Measurements from ENCODE around the gene SLC9A9. TPM values are rescaled to one million over a fixed set of nuclear protein-coding genes. Genes with fewer than 3 reads are reported as not detected.

SLC9A9 gene
- total RNA-seq, 6 experiments from 2014 or later: 1.3 to 6.3 (median 3.0) TPM

GRCh38 chr3:143484846-143485512, 363.3 kb downstream of the SLC9A9 start:
- intact Hi-C loops (cut with DNase I): no loop called here
- no peaks in the 10 kb centered on the region for H3K27me3 ChIP-seq
- no peak for ATAC-seq
- 42% methylated on average over 4 of the region's 4 CpGs for WGBS (ENCODE audit: insufficient coverage, low coverage, low lambda C conversion rate, missing lambda C conversion rate)
- TF ChIP-seq CTCF (IDR thresholded peaks at IDR 0.05): no peak
- TF ChIP-seq POLR2A (IDR thresholded peaks at IDR 0.05): no peak
- DNase-seq: no peak
- no peaks in the 10 kb centered on the region for H3K4me1 ChIP-seq
- H3K36me3 ChIP-seq: no peaks in the 10 kb centered on the region
- H3K27ac ChIP-seq: no peak overlapping the region
- H3K9me3 ChIP-seq: no peaks in the 10 kb centered on the region
- H3K4me3 ChIP-seq: no peak overlapping the region

- intact Hi-C loops (cut with DNase I): no loop called here
- Histone ChIP-seq H3K4me1 (no peaks in the 10 kb centered on the region), H3K9me3 (no peaks in the 10 kb centered on the region), H3K36me3 (no peaks in the 10 kb centered on the region), H3K4me3 (no peak overlapping the region), H3K27ac (no peak overlapping the region), H3K27me3 (no peaks in the 10 kb centered on the region)
- no peak for ATAC-seq
- DNase-seq: no peak
- TF ChIP-seq POLR2A (IDR thresholded peaks at IDR 0.05) (no peak), CTCF (IDR thresholded peaks at IDR 0.05) (no peak)
Measured at GRCh38 chr3:143483214-143483613, 365.1 kb downstream of the SLC9A9 start.

GRCh38 chr3:143482106-143483088, 365.9 kb downstream of the SLC9A9 start:
- Histone ChIP-seq H3K36me3 (no peaks in the 10 kb centered on the region), H3K4me3 (no peak overlapping the region), H3K9me3 (no peaks in the 10 kb centered on the region), H3K4me1 (no peaks in the 10 kb centered on the region), H3K27me3 (no peaks in the 10 kb centered on the region), H3K27ac (no peak overlapping the region)
- intact Hi-C loops (cut with DNase I): no loop called here
- no peak for TF ChIP-seq CTCF (IDR thresholded peaks at IDR 0.05)
- no peak for TF ChIP-seq POLR2A (IDR thresholded peaks at IDR 0.05)
- WGBS (ENCODE audit: insufficient coverage, low coverage, low lambda C conversion rate, missing lambda C conversion rate): 64% methylated on average over 8 of the region's 8 CpGs
- ATAC-seq: peak in 1 of 4 donors; percentile 37
- no peak for DNase-seq

GRCh38 chr3:143480344-143480743, 367.9 kb downstream of the SLC9A9 start:
- Histone ChIP-seq H3K36me3 (no peaks in the 10 kb centered on the region), H3K27me3 (no peaks in the 10 kb centered on the region), H3K27ac (no peak overlapping the region), H3K4me3 (no peak overlapping the region), H3K4me1 (no peaks in the 10 kb centered on the region), H3K9me3 (no peaks in the 10 kb centered on the region)
- ATAC-seq (no peak), DNase-seq (no peak)
- WGBS (ENCODE audit: insufficient coverage, low coverage, low lambda C conversion rate, missing lambda C conversion rate): 47% methylated on average over 5 of the region's 5 CpGs
- intact Hi-C loops (cut with DNase I): no loop called here
- TF ChIP-seq CTCF (IDR thresholded peaks at IDR 0.05) (no peak), POLR2A (IDR thresholded peaks at IDR 0.05) (no peak)

Data from right lobe of liver (tissue), 6 donors.